Lung (tissue), 12 donors: ENCODE results near the gene PCSK6. TPM values are rescaled to one million over a fixed set of nuclear protein-coding genes. Genes with fewer than 3 reads are reported as not detected.

Experiments used
- ATAC-seq: fragments of 200-7000 bp; cut with Tn5 transposase; one replicate; pipeline ENCODE4 v1.9.1; 2020; ENCODE audit warnings: moderate number of reproducible peaks; ENCODE audit not compliant: insufficient read depth, low FRiP score
- DNase-seq, 3 donors: peaks; one replicate each; pipeline ENCODE4 v3.0.0-alpha.2; 2013 to 2017
- H3K27ac ChIP-seq, 2 donors: one replicate each; pipeline ENCODE4 v1.5.1; 2013; ENCODE audit warnings: mild to moderate bottlenecking in 2 of 2, moderate library complexity in 2 of 2, control low read depth in 1 of 2, inconsistent platforms in 1 of 2, low read depth in 1 of 2, low read length in 1 of 2
- H3K27me3 ChIP-seq, 3 donors: one replicate each; pipeline ENCODE4 v1.5.1; 2013; ENCODE audit warnings: low read length in 2 of 3; ENCODE audit not compliant: control insufficient read depth in 3 of 3, insufficient read depth in 3 of 3
- H3K36me3 ChIP-seq, 4 donors: one replicate each; pipeline ENCODE4 v1.5.1; 2013; ENCODE audit warnings: low read length in 4 of 4, mild to moderate bottlenecking in 1 of 4, moderate library complexity in 1 of 4; ENCODE audit not compliant: control insufficient read depth in 4 of 4, insufficient read depth in 4 of 4
- H3K4me1 ChIP-seq, 5 donors: one replicate each; pipeline ENCODE4 v1.5.1; 2013; ENCODE audit warnings: low read length in 5 of 5, mild to moderate bottlenecking in 2 of 5, moderate library complexity in 1 of 5; ENCODE audit not compliant: control insufficient read depth in 5 of 5, insufficient read depth in 5 of 5
- H3K4me3 ChIP-seq: one replicate; pipeline ENCODE4 v1.5.1; 2013; ENCODE audit warnings: mild to moderate bottlenecking, control low read depth, moderate library complexity
- H3K9ac ChIP-seq, 2 donors: one replicate each; pipeline ENCODE4 v1.5.1; 2013; ENCODE audit warnings: low read length in 2 of 2, control low read depth in 1 of 2; ENCODE audit not compliant: insufficient read depth in 1 of 2
- H3K9me3 ChIP-seq, 4 donors: one replicate each; pipeline ENCODE4 v1.5.1; 2013; ENCODE audit warnings: low read length in 3 of 4, mild to moderate bottlenecking in 1 of 4, moderate library complexity in 1 of 4; ENCODE audit not compliant: control insufficient read depth in 4 of 4, insufficient read depth in 3 of 4
- WGBS, 2 donors: extraction: QIAGEN DNeasy Blood & Tissue Kit; methylation state at CpG; one replicate each; pipeline ENCODE4 v1.1.7; 2013; 5-methylcytosine and 5-hydroxymethylcytosine counted together
- polyA plus RNA-seq, 2 donors: library from polyadenylated mRNA; stranded (reverse); fragments of 200-250 nt; gene quantifications; one replicate each; pipeline ENCODE4 v1.2.1, GENCODE V29; 2013
- total RNA-seq, 2 donors: library from RNA; depleted of rRNA in 1 of 2; stranded (reverse); fragments of >200 nt in 1 of 2; gene quantifications; one replicate each; pipeline ENCODE4 v1.2.1, GENCODE V29; 2014 to 2021
- TF ChIP-seq, protein P1 (sequence below): IDR thresholded peaks from 2 replicates; pipeline ENCODE4 v1.5.1; 2012; ENCODE audit warnings: mild to moderate bottlenecking; ENCODE audit errors: control extremely low read depth, extremely low read depth
- donor health status: control.
- donor health status: control.
- donor health status: Bipolar disorder and iron deficiency.
- donor health status: healthy.
- donor health status: DM: yes; HTN: yes; CAD: no.

Gene PCSK6
- total and polyA plus RNA-seq, 4 donors = 4.6 to 41.0 (median 8.4) TPM

DNA sequence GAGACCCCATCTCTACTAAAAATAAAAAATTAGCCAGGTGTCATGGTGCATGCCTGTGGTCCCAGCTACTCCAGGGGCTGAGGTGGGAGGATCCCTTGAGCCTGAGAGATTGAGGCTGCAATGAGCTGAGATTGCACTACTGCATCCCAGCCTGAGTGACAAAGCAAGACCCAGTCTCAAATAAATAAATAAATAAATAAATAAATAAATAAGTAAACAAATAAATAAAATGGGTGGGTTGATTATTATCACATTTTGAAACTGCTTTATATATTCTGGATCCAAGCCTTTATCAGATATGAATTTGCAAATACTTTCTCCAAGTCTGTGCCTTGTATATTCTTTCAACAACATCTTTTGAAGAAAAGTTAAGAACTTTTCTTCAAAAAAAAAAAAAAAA lies 22.2 kb upstream of the PCSK6 start:
- no peak overlapping the region for H3K4me3 ChIP-seq
- H3K27ac ChIP-seq = no peak overlapping the region
- H3K36me3 ChIP-seq = no peaks in the 10 kb centered on the region
- no peak for DNase-seq
- TF ChIP-seq, protein P1, sequence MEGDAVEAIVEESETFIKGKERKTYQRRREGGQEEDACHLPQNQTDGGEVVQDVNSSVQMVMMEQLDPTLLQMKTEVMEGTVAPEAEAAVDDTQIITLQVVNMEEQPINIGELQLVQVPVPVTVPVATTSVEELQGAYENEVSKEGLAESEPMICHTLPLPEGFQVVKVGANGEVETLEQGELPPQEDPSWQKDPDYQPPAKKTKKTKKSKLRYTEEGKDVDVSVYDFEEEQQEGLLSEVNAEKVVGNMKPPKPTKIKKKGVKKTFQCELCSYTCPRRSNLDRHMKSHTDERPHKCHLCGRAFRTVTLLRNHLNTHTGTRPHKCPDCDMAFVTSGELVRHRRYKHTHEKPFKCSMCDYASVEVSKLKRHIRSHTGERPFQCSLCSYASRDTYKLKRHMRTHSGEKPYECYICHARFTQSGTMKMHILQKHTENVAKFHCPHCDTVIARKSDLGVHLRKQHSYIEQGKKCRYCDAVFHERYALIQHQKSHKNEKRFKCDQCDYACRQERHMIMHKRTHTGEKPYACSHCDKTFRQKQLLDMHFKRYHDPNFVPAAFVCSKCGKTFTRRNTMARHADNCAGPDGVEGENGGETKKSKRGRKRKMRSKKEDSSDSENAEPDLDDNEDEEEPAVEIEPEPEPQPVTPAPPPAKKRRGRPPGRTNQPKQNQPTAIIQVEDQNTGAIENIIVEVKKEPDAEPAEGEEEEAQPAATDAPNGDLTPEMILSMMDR = no peak
- H3K9me3 ChIP-seq = peaks cover 0 to 2% (median 0%) of the 10 kb centered on the region in 4 donors
- no peak overlapping the region for H3K9ac ChIP-seq
- H3K27me3 ChIP-seq = no peaks in the 10 kb centered on the region
- no peaks in the 10 kb centered on the region for H3K4me1 ChIP-seq
- ATAC-seq = no peak

DNA sequence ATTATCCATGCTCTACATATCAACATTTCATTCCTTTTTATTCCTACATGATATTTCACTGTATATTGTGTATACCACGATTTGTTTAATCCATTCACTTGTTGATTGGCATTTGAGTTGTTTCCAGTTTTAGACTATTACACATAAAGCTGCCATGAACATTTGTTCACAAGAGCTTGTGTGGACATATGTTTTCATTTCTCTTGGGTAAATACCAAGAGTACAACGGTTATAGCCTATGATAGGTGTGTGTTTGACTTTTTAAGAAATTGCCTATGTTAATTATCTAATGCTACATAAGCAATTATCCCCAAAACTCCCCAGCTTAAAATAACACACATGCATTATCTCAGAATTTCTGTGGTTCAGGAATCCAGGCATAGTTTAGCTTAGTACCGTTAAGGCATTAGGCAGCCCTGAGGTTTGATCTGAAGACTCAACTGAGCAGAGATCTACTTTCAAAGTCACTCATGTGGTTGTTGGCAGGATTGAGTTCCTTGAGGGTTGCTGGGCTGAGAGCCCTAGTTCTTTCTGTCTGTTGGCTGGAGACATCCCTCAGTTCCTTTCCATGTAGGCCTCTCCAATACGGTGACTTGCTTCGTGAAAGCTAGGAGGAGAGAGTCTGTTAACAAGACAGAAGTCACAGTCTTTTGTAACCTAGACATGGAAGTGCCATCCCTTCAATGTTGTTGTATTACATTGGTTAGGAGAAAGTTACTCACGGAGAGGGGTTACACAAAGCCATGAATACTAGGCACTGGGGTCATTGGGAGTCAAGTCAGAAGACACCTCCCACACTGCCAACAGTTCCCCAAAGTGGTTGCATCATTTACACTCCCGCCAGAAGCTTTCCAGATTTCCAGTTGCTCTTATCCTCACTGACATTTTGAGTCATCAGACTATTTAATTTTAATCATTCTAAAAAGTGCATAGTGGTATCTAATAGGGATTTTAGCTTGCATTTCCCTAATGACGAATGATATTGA lies 21.0 kb upstream of the PCSK6 start:
- Histone ChIP-seq H3K27me3 (no peaks in the 10 kb centered on the region), H3K4me1 (no peaks in the 10 kb centered on the region), H3K27ac (no peak overlapping the region), H3K4me3 (no peak overlapping the region), H3K9me3 (no peaks in the 10 kb centered on the region), H3K9ac (no peak overlapping the region), H3K36me3 (no peaks in the 10 kb centered on the region)
- TF ChIP-seq, protein P1 = no peak
- ATAC-seq = no peak
- no peak for DNase-seq
- WGBS, 2 donors = 85 to 87% methylated on average over 8 of the region's 8 CpGs

GRCh38 chr15:101509279-101509678 lies 19.8 kb upstream of the PCSK6 start:
- no peaks in the 10 kb centered on the region for H3K36me3 ChIP-seq
- no peaks in the 10 kb centered on the region for H3K4me1 ChIP-seq
- no peaks in the 10 kb centered on the region for H3K27me3 ChIP-seq
- no peak overlapping the region for H3K4me3 ChIP-seq
- no peak overlapping the region for H3K27ac ChIP-seq
- no peaks in the 10 kb centered on the region for H3K9me3 ChIP-seq
- DNase-seq (no peak), ATAC-seq (no peak)
- TF ChIP-seq, protein P1 = no peak
- no peak overlapping the region for H3K9ac ChIP-seq
- 91 to 94% methylated on average over 6 of the region's 6 CpGs for WGBS, 2 donors
